Skeletal muscle tissue (tissue), 4 donors: ENCODE data around the gene PDE4D. TPM values are rescaled to one million over a fixed set of nuclear protein-coding genes. Genes with fewer than 3 reads are reported as not detected.

ENCODE experiments used
- H3K27ac ChIP-seq: one replicate; pipeline ENCODE4 v1.7.0; 2013; ENCODE audit warnings: mild to moderate bottlenecking, low read depth, low read length, inconsistent platforms
- H3K27me3 ChIP-seq, 3 donors: one replicate each; pipeline ENCODE4 v1.7.0; 2013; ENCODE audit warnings: low read length in 3 of 3; ENCODE audit not compliant: control insufficient read depth in 3 of 3, insufficient read depth in 3 of 3
- H3K36me3 ChIP-seq, 3 donors: one replicate each; pipeline ENCODE4 v1.7.0; 2013; ENCODE audit warnings: low read length in 3 of 3; ENCODE audit not compliant: control insufficient read depth in 3 of 3, insufficient read depth in 3 of 3
- H3K4me1 ChIP-seq, 3 donors: one replicate each; pipeline ENCODE4 v1.7.0; 2013; ENCODE audit warnings: low read length in 3 of 3, mild to moderate bottlenecking in 3 of 3; ENCODE audit not compliant: control insufficient read depth in 3 of 3, insufficient read depth in 3 of 3
- H3K4me3 ChIP-seq, 3 donors: one replicate each; pipeline ENCODE4 v1.7.0; 2013; ENCODE audit warnings: low read length in 3 of 3
- H3K9ac ChIP-seq, 3 donors: one replicate each; pipeline ENCODE4 v1.7.0; 2013; ENCODE audit warnings: low read length in 3 of 3, mild to moderate bottlenecking in 3 of 3, moderate library complexity in 2 of 3, low read depth in 1 of 3
- H3K9me3 ChIP-seq, 3 donors: one replicate each; pipeline ENCODE4 v1.7.0; 2013; ENCODE audit warnings: low read length in 3 of 3; ENCODE audit not compliant: control insufficient read depth in 3 of 3
- total RNA-seq: library from RNA; depleted of rRNA; stranded (reverse); fragments of >200 nt; gene quantifications from one replicate; pipeline ENCODE4 v1.2.3, GENCODE V29; 2014
- donor health status: Osteomylitis.

Gene PDE4D
- total RNA-seq, 1 donor from 2014 or later: 59.0 TPM

DNA sequence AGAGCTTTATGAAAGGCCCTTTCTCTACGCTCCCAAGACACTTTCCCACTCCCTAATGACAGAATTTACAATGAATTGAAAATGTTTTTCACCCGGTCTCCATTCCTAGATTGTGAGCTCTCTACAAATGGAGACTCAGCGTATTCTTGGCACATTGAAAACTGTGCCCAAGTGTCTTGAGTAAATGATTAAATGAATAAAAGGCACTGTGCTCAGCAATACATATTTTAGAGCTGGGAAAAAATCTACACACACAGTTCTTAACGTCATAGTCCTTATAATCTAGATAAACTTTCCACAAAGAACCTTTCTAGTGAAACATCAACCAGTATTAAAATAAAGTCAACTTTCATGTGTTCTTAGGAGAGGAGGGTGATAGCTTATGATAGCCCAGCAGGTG, 676.7 kb downstream of the PDE4D start:
- Histone ChIP-seq H3K27me3 (no peaks in the 10 kb centered on the region), H3K36me3 (peaks cover 3 to 5% (median 4%) of the 10 kb centered on the region in 3 donors), H3K27ac (no peak overlapping the region), H3K4me3 (no peak overlapping the region), H3K9me3 (no peaks in the 10 kb centered on the region), H3K9ac (no peak overlapping the region), H3K4me1 (peaks cover 0 to 8% (median 5%) of the 10 kb centered on the region in 3 donors)

DNA sequence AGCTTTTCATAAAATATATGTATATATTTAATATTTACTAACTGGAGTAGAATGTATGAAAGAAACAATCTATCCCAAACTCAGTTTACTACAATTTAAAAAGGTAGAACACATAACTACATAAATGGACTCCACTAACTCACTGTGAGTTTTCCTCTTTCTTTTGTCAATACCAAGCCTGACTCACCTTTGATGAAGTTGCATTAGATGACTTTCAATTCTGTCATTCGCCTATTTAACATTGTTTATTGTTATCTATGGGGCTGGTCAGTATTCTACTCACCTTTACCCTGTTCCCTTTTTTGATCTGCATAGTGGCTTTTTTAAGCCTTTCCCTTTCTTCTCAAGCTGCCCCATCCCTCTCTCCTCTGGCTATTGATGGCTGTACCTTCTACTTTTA, 680.9 kb downstream of the PDE4D start:
- Histone ChIP-seq H3K4me3 (no peak overlapping the region), H3K9ac (no peak overlapping the region), H3K27me3 (no peaks in the 10 kb centered on the region), H3K36me3 (peaks cover 3 to 5% (median 4%) of the 10 kb centered on the region in 3 donors), H3K27ac (no peak overlapping the region), H3K4me1 (peaks cover 2 to 8% (median 4%) of the 10 kb centered on the region in 3 donors), H3K9me3 (no peaks in the 10 kb centered on the region)

DNA sequence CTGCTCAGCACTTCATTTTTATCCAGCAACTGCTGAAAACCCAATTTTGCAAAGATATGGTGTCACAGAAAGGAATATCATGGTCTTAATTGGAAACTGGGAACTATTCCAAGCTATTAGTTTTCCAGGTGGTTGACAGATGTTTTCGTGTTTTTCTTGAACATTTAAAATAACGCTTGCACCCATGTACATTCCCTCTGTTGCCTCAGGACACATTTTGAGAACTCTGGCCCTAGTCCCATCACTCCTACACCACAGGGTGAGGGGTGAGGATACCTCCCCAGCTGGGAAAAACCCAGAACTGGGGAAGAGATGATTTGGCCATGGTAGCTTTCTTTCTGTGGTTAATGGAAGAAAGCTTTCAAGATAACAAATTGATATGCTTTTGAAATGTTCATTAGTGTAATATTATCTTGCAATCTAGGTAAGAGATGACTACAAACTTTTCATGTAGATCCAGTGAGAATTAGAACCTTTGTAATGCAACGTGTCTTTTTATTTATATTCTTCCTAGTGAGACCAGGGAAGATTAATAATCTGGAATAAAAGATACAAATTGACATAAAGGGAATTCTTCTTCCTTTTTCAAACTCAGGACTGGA, 683.7 kb downstream of the PDE4D start:
- Histone ChIP-seq H3K9me3 (no peaks in the 10 kb centered on the region), H3K27ac (no peak overlapping the region), H3K9ac (no peak overlapping the region), H3K4me3 (no peak overlapping the region), H3K27me3 (no peaks in the 10 kb centered on the region), H3K36me3 (peaks cover 0 to 4% (median 3%) of the 10 kb centered on the region in 3 donors), H3K4me1 (peaks cover 18 to 27% (median 25%) of the 10 kb centered on the region in 3 donors)

DNA sequence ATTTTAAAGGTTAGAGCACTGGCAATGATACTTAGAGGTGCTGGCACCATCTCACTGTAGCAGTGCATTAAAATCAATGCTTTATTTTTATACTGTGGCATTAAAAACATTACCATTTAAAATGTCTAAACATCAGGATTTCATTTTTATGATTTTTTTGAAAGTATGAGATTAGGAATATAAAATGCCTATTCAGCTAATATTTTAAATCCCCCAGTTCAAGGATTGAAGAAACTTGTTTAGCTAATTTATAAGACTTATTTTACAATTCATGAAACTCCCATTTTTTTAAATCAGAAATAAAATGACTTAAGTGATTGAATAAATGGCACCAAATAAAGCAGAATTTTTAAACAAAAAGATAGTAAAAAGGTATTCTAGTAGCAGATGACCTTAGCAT, 685.1 kb downstream of the PDE4D start:
- Histone ChIP-seq H3K27ac (no peak overlapping the region), H3K9me3 (no peaks in the 10 kb centered on the region), H3K9ac (no peak overlapping the region), H3K27me3 (no peaks in the 10 kb centered on the region), H3K4me1 (peaks cover 23 to 32% (median 27%) of the 10 kb centered on the region in 3 donors), H3K36me3 (no peaks in the 10 kb centered on the region), H3K4me3 (no peak overlapping the region)

DNA sequence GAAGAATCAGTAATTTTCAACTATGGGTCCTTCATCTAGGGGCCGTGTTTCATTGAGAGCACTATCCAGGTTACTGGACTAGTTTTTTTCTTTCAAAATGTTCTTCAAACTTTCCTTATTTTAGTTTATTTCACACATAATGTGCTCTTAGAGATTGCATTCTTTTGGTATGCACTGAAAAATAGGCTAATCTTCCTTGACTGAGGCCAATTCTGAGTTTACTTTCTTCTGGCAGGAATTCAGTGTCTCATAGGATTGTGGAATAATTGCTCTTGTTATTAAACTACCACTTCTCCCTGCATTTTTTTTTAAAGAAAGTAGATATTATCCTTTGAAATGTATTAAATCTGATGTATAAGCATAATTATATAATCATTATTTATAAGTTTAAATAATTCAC, 686.1 kb downstream of the PDE4D start:
- no peaks in the 10 kb centered on the region for H3K9me3 ChIP-seq
- no peaks in the 10 kb centered on the region for H3K27me3 ChIP-seq
- H3K9ac ChIP-seq: no peak overlapping the region
- no peak overlapping the region for H3K27ac ChIP-seq
- peaks cover 21 to 32% (median 29%) of the 10 kb centered on the region in 3 donors for H3K4me1 ChIP-seq
- H3K4me3 ChIP-seq: no peak overlapping the region
- H3K36me3 ChIP-seq: no peaks in the 10 kb centered on the region

DNA sequence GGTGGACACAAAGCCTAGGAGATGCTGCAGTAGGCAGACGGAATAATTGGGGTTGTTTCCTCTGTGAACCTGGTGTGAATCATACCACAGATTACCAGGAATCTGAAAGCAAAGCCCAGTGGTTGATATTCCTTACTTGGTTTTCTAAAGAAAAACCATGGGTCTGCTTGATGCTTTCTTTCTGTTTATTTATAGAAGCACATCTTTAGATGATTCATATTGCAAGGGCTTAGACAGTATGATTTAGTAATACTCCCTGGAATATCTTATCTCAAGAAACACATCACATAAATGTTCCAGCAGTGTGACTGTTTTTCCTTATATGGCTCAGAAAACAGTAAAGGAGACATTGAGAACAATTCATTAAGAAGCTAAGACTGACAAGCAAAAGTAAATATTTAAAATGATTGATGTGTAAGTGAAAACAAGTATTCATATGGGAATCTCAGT, 687.4 kb downstream of the PDE4D start:
- H3K4me3 ChIP-seq: peak overlapping the region in 1 of 3 donors; percentile 13
- H3K9ac ChIP-seq: no peak overlapping the region
- no peaks in the 10 kb centered on the region for H3K27me3 ChIP-seq
- H3K36me3 ChIP-seq: no peaks in the 10 kb centered on the region
- peak overlapping the region; percentile 61 for H3K27ac ChIP-seq
- peaks cover 21 to 32% (median 29%) of the 10 kb centered on the region in 3 donors for H3K4me1 ChIP-seq
- no peaks in the 10 kb centered on the region for H3K9me3 ChIP-seq

DNA sequence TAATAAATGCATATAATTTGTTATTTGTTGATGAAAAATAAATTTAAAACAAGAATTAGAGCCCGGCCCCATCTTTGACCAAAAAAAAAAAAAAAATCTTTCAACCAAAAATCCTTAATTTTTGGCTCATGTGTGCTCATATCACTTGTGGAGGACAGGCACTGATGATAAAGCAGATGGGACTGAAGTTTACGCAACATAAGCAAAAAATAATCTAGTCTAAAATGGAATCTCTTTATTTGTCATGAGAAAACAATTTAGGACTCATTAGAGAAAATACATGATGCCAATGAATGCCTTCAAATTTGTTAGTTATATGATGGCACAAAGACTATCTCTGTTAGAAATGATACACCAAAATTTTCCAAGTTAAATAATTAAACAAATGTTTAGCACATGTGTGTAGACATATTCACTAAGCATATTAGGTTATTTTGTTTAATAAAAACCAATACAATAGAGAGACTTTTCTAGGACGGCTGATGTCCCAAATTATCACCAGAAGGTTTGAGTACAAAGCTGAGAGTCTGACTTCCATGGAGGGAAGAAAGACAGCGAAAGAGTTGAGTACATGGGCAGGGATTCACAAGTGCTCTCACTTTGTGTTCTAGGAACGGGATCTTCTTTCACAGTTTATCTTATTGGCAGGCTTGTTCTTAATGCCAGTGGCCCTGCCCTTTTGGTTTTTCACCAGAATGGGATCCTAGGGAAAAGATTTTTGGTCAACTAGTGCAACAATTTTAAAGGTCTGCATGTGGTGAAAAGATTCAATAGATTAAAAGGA, 689.2 kb downstream of the PDE4D start:
- H3K27ac ChIP-seq: peak overlapping the region; percentile 61

DNA sequence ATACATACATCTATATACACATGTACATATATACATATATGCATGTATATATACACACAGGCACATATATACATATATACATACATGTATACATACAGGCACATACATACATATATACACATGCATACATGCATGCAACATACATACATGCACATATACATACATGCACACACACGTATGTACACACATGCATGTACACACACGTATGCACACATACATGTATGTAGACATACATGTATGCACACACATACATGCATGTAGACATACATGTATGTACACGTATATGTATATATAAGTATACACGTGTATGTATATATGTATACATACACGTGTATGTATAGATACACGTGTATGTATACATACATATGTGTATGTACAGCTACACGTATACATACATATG, 693.7 kb downstream of the PDE4D start:
- H3K4me3 ChIP-seq: no peak overlapping the region
- H3K4me1 ChIP-seq: peaks cover 5 to 17% (median 6%) of the 10 kb centered on the region in 3 donors
- H3K27ac ChIP-seq: no peak overlapping the region
- no peaks in the 10 kb centered on the region for H3K27me3 ChIP-seq
- peaks cover 0 to 4% (median 0%) of the 10 kb centered on the region in 3 donors for H3K36me3 ChIP-seq
- no peaks in the 10 kb centered on the region for H3K9me3 ChIP-seq
- H3K9ac ChIP-seq: no peak overlapping the region

More for the DNA sequence above, 689.2 kb downstream of the PDE4D start:
- H3K36me3 ChIP-seq: no peaks in the 10 kb centered on the region
- H3K4me3 ChIP-seq: no peak overlapping the region
- H3K9ac ChIP-seq: no peak overlapping the region
- H3K4me1 ChIP-seq: peaks cover 21 to 29% (median 28%) of the 10 kb centered on the region in 3 donors
- no peaks in the 10 kb centered on the region for H3K9me3 ChIP-seq
- H3K27me3 ChIP-seq: no peaks in the 10 kb centered on the region

DNA sequence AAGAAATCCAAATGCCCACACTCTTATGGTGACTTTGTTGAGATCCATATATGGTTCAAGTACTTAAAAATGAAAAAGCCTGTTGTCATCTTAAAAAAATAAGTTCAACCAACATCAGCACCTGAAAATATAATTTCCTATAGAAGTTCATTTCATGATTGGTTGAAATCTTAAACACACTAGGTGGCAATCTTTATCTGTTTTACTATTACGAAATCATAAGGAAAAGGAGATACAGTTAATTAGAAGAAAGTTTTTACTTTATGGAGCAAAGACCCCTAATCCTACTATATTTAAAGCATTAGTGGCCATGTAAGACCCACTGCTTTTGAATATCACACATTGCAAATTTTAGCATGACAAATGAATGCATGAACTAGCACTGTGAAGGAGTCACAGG, 694.7 kb downstream of the PDE4D start:
- peaks cover 2 to 14% (median 4%) of the 10 kb centered on the region in 3 donors for H3K4me1 ChIP-seq
- no peak overlapping the region for H3K27ac ChIP-seq
- H3K9ac ChIP-seq: no peak overlapping the region
- H3K27me3 ChIP-seq: no peaks in the 10 kb centered on the region
- no peaks in the 10 kb centered on the region for H3K9me3 ChIP-seq
- peaks cover 0 to 4% (median 0%) of the 10 kb centered on the region in 3 donors for H3K36me3 ChIP-seq
- H3K4me3 ChIP-seq: no peak overlapping the region

DNA sequence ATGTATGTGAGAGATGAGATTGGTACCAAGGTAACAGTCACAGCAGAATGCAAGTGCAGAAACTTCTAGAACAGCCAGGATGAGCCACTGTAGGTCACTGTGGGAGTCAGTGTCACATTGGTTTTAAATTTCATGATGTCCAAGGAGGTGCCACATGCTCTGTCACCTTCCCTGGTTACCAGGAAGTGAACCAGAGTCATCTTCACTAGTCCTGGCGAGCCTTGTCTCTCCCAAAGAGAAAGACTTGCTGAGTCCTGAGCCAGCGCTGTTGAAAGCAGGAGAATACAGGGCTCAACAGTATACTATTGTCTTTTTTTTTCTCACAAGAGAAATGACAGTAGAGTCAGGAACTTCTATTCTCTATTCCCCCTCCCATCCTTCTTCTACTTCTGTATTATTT, 695.2 kb downstream of the PDE4D start:
- Histone ChIP-seq H3K4me3 (no peak overlapping the region), H3K27ac (no peak overlapping the region), H3K27me3 (no peaks in the 10 kb centered on the region), H3K4me1 (peaks cover 0 to 13% (median 2%) of the 10 kb centered on the region in 3 donors), H3K9ac (no peak overlapping the region), H3K36me3 (peaks cover 0 to 4% (median 0%) of the 10 kb centered on the region in 3 donors), H3K9me3 (no peaks in the 10 kb centered on the region)
